NCI-H187 (cell line): ENCODE measurements around the gene TRIM69.
"Not testable (repeated sequence)": the region's sequence is repeated elsewhere in the genome, so short reads cannot be mapped to it uniquely, and the experiment has no call there.

Experiments used
- DNase-seq, 2 experiments: peaks; one replicate each; lab custom pipeline; 2025; lab: John Stamatoyannopoulos, UW

The TRIM69 gene

DNA sequence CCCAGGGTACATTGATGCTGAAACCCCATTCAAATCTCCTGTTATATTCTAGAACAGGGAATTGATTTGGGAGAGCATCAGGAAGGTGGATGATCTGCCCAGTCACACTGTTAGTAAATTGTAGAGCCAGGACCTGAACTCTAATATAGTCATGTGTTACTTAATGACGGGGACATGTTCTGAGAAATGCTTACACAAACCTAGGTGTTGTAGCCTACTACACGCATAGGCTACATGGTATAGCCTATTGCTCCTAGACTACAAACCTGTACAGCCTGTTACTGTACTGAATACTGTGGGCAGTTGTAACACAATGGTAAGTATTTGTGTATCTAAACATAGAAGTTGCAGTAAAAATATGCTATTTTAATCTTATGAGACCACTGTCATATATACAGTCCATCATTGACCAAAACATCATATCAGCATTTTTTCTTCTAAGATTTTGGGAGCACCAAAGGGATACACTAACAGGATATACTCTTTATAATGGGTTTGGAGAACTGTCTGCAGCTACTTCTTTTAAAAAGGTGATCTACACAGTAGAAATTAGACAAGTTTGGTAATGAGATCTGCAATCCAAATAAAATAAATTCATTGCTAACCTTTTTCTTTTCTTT is 19.2 kb upstream of the TRIM69 start:
- no peak for DNase-seq

DNA sequence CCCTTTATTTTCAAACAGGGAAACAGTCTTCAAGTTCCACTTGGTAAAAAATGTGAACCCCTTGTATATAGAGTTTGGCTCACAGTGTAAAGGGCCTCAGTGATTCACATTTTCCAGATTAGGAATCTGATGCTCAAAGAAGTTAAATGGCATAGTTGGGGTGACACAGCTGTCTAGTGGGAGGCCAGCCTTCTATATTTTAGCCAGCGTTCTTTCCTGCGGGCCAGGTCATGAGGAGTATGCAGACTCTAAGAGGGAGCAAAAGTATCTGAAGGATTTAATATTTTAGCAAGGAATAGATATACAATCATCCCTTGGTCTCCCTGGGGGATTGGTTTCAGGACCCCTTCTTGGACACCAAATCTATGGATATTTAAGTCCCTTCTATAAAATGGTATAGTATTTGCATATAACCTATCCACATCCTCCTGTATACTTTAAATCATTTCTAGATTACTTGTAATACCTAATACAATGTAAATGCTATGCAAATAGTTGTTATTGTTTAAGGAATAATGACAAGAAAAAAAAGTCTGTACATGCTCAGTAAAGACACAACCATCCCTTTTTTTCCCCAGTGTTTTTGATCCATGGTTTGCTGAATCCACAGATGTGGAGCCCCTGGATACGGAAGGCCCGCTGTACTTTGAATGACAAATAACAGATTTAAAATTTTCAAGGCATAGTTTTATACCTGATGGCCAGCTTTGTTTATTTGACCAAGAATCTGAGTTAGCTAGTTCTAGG is 18.0 kb upstream of the TRIM69 start:
- no peak for DNase-seq

DNA sequence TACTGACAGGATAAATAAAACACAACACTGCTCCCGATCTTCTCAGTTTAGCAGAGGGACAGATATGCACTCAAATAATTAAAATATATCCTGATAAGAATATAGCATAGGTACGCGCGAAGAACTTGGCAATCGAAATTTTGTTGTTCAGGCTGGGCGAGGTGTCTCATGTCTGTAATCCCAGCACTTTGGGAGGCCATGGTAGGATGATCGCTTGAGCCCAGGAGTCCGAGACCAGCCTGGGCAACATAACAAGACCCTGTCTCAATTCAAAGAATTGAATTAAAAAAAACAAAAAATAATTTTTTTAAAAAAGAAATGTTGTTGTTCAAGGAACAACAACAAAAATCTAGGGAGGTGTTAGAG is 17.4 kb upstream of the TRIM69 start:
- no peak for DNase-seq

DNA sequence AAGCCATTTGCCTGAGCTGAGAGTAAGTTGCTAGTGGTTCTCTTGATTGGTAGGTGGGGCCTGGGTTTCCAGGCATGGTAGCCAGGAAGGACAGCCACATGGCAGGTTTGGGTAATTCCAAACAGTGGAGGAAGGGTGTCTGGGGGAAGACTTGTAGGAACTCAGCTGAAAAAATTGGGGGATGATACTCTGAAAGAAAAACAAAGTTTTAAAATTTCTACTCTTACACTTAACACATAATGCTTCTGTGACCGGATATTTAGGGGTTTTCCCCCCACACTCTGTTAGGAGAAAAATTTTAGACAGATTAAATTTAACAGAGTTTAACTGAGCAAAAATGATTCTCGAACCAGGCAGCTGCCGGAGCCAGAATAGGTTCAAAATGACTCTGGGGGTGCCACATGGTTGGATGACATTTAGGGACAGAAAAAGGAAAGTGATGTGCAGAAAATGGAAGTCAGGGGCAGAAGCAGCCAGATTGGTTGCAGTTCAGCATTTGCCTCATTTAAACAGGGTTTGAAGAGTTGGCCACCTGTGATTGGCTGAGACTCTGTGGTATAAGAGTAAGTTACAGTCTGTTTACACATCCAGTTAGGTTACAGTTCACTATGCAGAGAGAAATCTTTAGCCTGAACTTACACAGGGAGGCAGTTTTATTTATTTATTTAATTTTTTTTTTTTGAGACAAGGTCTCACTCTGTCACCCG is 16.9 kb upstream of the TRIM69 start:
- no peak for DNase-seq

DNA sequence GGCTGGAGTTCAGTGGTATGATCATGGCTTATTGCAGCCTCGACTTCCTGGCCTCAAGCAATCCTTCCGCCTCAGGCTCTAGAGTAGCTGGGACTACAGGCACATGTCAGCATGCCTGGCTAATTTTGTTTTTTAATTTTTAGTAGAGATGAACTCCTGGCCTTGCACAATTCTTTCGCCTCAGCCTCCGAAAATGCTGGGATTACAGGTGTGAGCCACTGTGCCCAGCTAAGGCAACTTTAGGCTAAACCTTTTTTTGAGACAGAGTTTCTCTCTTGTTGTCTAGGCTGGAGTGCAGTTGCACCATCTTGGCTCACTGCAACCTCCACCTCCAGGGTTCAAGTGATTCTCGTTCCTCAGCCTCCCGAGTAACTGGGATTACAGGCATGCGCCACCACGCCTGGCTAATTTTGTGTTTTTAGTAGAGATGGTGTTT is 16.3 kb upstream of the TRIM69 start:
- DNase-seq, result not testable (repeated sequence)

DNA sequence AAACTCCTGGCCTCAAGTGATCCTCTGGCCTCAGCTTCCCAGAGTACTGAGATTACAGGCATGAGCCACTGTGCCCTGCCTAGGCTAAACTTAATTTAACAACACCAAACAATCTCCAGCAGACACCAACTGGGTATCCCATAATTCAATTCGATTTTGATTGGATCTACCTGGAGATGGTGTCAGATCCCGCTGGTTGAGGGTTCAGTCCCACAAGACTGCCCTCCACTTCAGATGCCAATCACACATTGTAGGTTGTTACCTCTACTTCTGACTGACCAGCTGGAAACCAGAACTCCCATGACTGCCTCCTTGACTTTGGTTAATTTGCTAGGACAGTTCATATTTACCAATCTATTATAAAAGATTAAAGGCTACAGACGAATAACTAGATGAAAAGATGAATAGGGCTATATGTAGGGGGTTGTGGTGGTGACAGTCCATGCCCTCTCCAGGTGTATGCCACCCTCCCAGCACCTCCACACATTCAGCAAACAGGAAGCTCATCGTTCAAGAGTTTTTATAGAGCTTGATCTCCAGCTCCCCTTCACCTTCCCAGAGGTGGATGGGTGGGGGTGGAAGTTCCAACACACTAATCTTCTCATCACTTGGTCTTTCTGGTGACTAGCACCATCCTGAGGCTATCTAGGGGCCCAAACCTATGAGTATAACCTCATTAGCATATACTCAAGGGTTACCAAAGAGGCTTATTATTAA is 15.7 kb upstream of the TRIM69 start:
- no peak for DNase-seq

DNA sequence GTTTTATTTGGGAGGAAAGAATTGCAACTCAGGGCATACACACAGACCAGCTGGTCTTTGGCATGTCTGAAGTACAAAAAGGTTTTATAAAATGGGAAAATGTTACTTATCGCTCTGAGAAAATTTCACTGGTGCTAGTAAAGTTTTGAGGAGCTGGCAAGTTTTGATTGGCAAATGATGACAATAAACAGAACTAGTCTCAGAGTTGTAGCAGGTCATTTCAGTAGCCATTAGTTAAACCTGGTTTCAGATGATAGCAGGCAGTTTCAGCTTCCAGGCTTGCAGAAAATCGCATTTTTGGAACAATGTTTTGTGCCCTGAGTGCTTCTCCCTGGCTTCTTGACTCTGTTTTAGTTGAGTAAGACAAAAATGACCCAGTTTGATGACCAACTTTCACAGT is 14.3 kb upstream of the TRIM69 start:
- no peak for DNase-seq

DNA sequence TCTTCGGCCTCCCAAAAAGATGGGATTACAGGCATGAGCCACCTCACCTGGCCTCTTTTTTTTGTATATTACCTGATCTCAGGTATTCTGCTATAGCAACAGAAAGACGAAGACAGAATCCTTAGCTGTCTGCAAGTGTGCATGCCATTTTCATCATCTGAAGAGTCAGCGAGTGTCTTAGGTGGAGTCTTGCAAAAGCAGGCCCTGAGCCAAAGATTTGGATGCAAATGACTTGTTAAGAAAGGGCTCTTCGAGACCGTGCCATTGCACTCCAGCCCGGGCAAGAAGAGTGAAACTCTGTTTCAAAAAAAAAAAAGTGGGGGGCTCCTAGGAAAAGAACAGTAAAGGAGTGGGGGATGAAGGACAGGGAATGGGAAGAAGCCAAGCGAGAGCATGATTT is 10.2 kb upstream of the TRIM69 start:
- no peak for DNase-seq

DNA sequence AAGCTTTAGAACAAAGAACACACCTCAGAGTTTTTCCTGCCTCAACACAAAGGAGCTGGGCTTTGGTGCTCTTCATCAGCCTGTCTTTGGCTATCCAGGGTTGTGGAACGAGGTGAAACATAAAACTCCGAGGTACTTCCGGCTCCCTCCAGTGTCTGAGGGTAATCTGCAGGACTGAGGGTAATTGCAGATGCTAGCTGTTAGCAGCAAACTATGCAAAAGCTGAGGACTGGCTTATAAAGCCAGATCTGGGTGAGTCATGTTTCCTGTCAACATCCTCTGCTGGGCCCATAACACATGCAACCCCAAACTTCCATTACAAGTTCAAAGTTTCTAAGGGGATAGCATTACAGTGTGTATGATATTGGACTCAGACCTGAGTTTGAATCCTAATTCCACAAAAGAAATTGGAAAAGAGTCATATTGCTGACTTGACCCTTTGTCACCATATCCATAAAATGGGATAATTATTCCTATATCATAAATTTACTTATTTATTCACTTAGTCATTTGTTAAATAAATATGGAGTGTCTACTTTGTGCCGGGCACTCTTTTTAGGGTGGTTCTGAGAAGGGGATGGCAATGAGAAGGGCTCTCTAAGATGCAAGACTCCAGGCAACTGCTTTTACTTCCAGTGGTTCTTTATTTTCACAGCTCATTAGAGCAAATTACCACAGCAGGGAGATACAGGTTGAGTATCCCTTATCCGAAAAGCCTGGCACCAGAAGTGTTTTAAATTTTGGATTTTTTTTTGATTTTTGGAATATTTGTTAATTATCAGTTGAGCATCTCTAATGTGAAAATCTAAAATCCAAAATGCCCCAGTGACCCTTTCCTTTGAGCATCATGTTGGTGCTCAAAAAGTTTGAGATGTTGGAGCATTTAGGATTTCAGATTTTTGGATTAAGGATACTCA is 9.5 kb upstream of the TRIM69 start:
- DNase-seq, result no peak

DNA sequence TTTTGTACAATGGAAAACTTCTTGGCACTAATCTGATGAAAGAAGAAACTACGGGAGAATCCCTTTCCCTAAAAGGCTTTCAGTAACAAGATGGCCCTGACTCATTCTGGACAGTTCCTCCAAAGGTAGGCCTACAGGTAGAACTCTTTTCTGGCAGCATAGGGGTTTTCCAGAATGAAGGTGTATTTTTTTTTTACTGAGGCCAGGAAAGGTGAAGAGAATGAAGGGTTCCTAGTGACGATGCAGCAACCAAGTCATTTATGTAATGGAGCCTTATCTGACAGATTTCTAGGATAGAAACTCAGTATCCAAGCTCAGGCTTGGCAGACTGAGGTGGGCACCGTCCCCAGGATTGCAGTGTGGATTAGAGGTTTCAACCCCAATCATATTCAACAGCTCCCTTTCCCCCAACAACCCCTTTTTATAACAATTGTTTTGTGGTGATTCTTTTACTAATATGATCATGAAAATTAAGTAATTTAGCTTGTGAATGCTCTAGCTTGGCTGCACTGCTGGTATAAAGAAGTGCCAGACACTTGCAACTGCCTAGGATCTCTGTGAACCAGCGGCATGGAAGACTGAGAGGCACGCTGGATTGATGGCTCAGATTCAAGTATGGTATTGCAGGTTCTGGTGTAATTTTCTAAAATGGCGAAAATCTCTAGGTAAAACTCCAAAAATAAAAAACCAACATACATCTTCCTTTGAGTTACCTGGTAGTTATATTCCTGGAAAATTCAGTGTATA is 8.7 kb upstream of the TRIM69 start:
- DNase-seq, result no peak

DNA sequence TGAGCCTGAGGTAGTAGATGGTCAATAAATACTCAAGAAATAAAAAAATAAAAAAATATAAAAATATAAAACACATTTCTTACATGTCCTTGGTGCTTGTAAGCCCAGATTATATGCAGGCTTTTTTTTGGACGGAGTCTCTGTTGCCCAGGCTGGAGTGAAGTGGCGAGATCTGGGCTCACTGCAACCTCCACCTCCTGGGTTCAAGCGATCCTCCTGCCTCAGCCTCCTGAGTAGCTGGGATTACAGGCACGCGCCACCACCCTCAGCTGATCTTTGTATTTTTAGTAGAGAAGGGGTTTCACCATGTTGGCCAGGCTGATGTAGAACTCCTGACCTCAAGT is 8.1 kb upstream of the TRIM69 start:
- DNase-seq, result not testable (repeated sequence)

DNA sequence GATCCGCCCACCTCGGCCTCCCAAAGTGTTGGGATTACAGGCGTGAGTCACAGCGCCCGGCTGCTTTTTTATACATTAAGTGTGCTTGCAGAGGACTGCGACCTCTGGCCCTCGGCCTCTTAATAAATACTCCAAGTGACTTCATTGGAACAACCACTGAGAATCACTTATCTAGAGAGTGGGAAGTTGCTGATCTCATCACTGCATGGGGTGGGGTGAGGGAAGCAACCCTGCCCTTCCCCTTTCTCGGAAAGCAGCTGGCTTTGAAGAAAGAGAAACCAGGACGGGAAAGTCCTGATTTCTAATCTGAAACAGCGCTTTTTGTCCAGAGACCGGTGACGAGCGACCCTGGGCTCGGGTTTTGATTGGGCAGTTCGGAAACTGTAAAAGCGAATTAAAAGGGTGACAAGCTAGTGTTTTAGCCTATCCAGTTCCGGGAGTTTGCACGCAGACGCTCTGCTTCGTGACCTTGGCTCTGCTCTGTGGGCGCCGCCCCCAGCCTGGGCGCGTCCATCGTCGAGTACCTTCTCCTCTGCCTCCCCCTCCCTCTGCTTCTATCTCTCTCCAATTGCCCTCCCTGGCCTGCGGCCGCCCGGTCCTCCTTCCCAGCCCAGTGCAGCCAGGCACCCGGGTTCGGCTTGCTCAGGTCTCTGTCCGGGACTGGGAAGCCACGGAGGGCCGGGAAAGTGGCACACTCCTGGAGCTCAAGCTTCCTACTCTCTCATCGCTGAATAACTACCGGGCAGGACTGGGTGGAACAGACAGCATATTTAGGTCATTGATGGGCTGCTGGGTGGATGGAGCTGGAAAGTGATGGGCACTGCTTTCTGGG is 7.5 kb upstream of the TRIM69 start:
- peak; percentile 51 to 65 for DNase-seq

DNA sequence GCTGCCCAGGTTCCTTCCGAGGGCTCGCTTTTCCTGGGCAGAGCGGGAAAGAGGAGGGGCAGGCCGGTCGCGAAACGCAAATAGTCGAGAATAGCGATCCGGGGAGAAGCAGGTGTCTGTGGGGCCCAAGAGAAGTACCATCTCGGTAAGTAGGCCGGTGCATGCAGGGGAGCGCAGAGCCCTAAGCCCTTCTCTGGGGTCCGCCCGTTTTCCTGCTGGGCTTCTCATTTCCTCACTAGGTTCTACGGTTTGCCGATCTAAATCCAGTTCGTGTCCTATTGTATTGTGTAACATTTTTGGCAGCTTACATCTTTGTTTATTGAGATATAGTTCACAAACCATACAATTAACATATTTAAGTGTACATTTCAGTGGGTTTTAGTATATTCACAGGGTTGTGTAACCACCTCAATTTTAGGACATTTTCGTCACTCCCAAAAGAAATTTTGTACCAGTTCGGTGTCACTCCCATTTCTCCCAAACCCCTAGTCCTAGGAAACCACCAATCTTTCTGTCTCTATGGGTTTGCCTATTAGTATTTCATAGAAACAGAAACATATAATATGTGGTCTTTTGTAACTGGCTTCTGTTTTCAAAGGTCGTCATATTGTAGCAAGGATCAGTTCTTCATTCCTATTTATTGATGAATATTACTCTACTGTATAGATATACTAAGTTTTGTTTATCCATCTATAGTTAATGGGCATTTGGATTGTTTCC is 6.8 kb upstream of the TRIM69 start:
- DNase-seq, result no peak

DNA sequence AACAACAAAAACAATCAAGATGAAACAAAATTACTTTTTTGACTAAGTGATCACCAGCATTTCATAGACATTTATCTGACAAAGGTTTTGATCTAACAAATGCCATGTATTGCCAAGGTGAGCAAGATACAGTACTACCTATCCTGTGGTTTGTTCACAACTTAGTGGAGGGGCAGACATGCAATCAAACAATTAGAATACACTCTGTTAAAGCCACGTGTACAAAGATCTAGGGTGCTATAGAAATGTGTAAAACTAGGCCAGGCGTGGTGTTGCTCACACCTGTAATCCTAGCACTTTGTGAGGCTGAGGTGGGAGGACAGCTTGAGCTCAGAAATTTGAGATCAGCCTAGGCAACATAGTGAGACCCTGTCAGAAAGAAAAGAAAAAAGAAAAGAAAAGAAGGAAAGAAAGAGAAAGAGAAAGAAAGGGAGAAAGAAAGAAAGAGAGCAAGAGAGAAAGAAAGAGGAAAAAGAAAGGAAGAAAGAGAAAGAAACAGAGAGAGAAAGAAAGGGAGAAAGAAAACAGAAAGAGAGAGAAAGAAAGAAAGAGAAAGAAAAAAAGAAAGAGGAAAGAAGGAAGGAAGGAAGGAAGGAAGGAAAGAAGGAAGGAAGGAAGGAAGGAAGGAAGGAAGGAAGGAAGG is 1.4 kb upstream of the TRIM69 start:
- DNase-seq, result no peak

DNA sequence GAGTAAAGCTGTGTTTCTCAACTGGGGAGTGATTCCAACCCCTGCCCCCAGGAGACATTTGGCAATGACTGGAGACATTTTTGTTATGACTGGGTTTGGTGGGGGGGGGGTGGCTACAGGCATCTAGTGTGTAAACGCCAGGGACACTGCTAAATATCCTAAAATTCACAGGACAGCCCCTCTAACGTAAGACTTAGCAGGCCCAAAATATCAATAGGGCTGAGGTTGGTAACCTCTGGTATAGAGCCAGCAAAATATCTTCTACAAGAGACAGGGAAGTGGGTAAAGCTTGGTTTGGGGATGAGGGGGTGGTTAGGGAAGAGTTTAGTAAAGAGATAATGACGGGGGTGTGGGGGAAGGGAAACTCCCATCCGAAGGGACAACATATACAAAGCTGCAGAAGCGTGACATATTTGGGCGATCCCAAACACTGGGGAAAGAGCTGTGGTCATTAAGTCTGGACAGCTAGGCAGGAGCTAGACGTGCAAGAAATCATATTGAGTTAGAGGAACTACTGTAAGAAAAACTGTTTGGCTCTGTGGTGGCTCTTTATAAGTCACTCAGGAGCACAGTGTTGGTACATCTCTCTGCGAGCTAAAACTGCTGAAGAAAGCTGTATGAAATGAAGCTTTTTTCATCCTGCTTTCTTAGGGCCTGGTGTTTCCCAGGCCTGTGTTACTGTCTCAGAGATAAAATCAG is 697 bp upstream of the TRIM69 start:
- DNase-seq, result no peak

DNA sequence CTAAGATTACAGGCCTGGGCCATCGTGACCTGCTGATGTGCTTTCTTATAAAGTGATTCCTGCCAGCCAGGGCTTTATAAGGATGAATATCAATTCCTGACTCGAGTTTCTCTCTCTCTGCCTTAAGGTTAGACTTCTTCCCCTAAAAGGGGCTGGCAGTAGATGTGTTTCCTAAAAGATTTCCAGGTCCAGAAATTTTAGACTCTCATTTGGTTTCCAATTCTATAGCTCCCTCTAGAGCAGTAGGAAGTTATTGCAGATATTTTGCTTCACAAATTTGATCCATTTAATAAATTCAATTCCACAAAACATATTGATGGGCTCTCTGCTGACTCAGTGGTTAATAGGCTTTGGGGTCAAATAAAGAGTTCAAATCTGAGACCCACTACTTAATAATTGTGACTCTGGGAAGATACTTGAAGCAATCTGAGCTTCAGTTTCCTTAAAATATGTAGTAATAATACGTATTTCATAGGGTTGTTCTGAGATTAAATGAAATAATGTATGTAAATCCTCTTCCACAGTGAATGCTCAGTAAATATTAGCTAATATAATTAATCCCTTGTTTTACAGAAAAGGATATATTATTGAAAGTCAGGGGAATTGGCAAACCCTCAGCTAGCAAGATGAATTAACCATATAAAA is 2.1 kb downstream of the TRIM69 start:
- no peak for DNase-seq

DNA sequence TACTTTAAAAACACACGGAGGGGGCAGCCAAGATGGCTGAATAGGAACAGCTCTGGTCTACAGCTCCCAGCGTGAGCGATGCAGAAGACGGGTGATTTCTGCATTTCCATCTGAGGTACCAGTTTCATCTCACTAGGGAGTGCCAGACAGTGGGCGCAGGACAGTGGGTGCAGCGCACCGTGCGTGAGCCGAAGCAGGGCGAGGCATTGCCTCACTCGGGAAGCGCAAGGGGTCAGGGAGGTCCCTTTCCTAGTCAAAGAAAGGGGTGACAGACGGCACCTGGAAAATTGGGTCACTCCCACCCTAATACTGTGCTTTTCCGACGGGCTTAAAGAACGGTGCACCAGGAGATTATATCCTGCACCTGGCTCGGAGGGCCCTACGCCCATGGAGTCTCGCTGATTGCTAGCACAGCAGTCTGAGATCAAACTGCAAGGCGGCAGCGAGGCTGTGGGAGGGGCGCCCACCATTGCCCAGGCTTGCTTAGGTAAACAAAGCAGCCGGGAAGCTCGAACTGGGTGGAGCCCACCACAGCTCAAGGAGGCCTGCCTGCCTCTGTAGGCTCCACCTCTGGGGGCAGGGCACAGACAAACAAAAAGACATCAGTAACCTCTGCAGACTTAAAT is 3.0 kb downstream of the TRIM69 start:
- not testable (repeated sequence) for DNase-seq
